ENCODE results near the gene CTRB1. TPM values are rescaled to one million over a fixed set of nuclear protein-coding genes. Genes with fewer than 3 reads are reported as not detected.

Gene CTRB1
- polyA plus RNA-seq, 12 donors: 0.26 to 0.72 (median 0.51) TPM; not detected in 8

- no peak for DNase-seq
These were observed 6.3 kb downstream of the CTRB1 start for GRCh38 chr16:75225092-75225491.

- DNase-seq: no peak
These were observed 7.1 kb downstream of the CTRB1 start for GRCh38 chr16:75225678-75226515.

GRCh38 chr16:75226550-75227360, 8.0 kb downstream of the CTRB1 start:
- DNase-seq: no peak

- DNase-seq: no peak
These were observed 8.8 kb downstream of the CTRB1 start for GRCh38 chr16:75227361-75228142.

- no peak for DNase-seq
These were observed 9.6 kb downstream of the CTRB1 start for GRCh38 chr16:75228143-75228976.

- no peak for DNase-seq
These were observed 10.6 kb downstream of the CTRB1 start for GRCh38 chr16:75229172-75230031.

GRCh38 chr16:75230471-75231110, 11.8 kb downstream of the CTRB1 start:
- DNase-seq: no peak

- DNase-seq: no peak
These were observed 12.8 kb downstream of the CTRB1 start for GRCh38 chr16:75231570-75231969.

- no peak for DNase-seq
These were observed 14.8 kb downstream of the CTRB1 start for GRCh38 chr16:75233611-75233938.

GRCh38 chr16:75234856-75235696, 16.3 kb downstream of the CTRB1 start:
- DNase-seq: no peak

- no peak for DNase-seq
These were observed 17.0 kb downstream of the CTRB1 start for GRCh38 chr16:75235721-75236193.

GRCh38 chr16:75236232-75236631, 17.4 kb downstream of the CTRB1 start:
- DNase-seq: no peak

GRCh38 chr16:75236736-75237397, 18.1 kb downstream of the CTRB1 start:
- no peak for DNase-seq

GRCh38 chr16:75237398-75238131, 18.8 kb downstream of the CTRB1 start:
- DNase-seq: no peak

GRCh38 chr16:75238132-75238852, 19.5 kb downstream of the CTRB1 start:
- peak; percentile 85 for DNase-seq

- no peak for DNase-seq
These were observed 20.2 kb downstream of the CTRB1 start for GRCh38 chr16:75238853-75239541.
